Breast epithelium (tissue), 4 donors: ENCODE measurements around the gene ZNRF3. TPM values are rescaled to one million over a fixed set of nuclear protein-coding genes. Genes with fewer than 3 reads are reported as not detected.
A peak's percentile ranks its signal among the peaks of the same experiment; 100 is the strongest.
"Not testable (repeated sequence)": the region's sequence is repeated elsewhere in the genome, so short reads cannot be mapped to it uniquely, and the experiment has no call there.

ENCODE experiments used
- DNase-seq, 2 donors: peaks; one replicate each; pipeline ENCODE4 v3.0.0-alpha.2; 2019; ENCODE audit warnings: low spot score in 2 of 2
- H3K27ac ChIP-seq, 2 donors: fragments of 200-600 bp; sonication (generic) in 1 of 2; one replicate each; pipeline ENCODE4 v1.5.1; 2016 to 2019; ENCODE audit warnings: mild to moderate bottlenecking in 1 of 2
- H3K27me3 ChIP-seq, 2 donors: fragments of 200-600 bp; sonication (generic) in 1 of 2; one replicate each; pipeline versions ENCODE4 v1.5.1 to v1.6.0; 2017 to 2019; ENCODE audit warnings: control low read depth in 1 of 2, mild to moderate bottlenecking in 1 of 2
- H3K36me3 ChIP-seq: fragments of 200-600 bp; one replicate; pipeline ENCODE4 v1.5.1; 2019
- H3K4me1 ChIP-seq, 2 donors: fragments of 200-600 bp; sonication (generic); one replicate each; pipeline ENCODE4 v1.5.1; 2016 to 2019; ENCODE audit warnings: control low read depth in 1 of 2
- H3K4me3 ChIP-seq, 3 donors: fragments of 200-600 bp; sonication (generic); 1 replicate in 2 of 3; 2 replicates in 1 of 3; pipeline ENCODE4 v1.5.1; 2016 to 2019; ENCODE audit warnings: mild to moderate bottlenecking in 3 of 3, moderate library complexity in 2 of 3
- H3K9me3 ChIP-seq, 2 donors: fragments of 200-600 bp; sonication (generic) in 1 of 2; one replicate each; pipeline ENCODE4 v1.5.1; 2016 to 2019; ENCODE audit warnings: control low read depth in 1 of 2
- POLR2A ChIP-seq: fragments of 450-650 bp; IDR thresholded peaks from one replicate; pipeline ENCODE4 v1.6.1; 2016; ENCODE audit warnings: antibody characterized with exemption, mild to moderate bottlenecking, moderate library complexity
- POLR2AphosphoS5 ChIP-seq, 3 donors: sonication (generic); formaldehyde crosslinking; IDR thresholded peaks; one replicate each; pipeline ENCODE4 v1.6.1; 2017; ENCODE audit warnings: antibody characterized with exemption in 3 of 3
- intact Hi-C: fragments of 100-400 bp; cut with DNase I; formaldehyde crosslinking; loops from one replicate; pipeline ENCODE4 v1.15.1; 2023; ENCODE audit warnings: low total_unique reads
- total RNA-seq, 3 donors: library from RNA; depleted of rRNA; stranded (reverse); fragments of >200 nt; gene quantifications; one replicate each; pipeline ENCODE4 v1.1.0, GENCODE V29; 2016
- TF ChIP-seq, protein P1 (sequence below), 3 donors: fragments of 450-650 bp; IDR thresholded peaks; one replicate each; pipeline ENCODE4 v1.5.1; 2016 to 2017; ENCODE audit warnings: antibody characterized with exemption in 3 of 3, mild to moderate bottlenecking in 3 of 3, moderate library complexity in 3 of 3

Gene ZNRF3
- total RNA-seq, 3 donors from 2014 or later = 6.9 to 7.9 (median 6.9) TPM

- Histone ChIP-seq H3K36me3 (no peaks in the 10 kb centered on the region), H3K4me3 (no peak overlapping the region), H3K9me3 (peaks cover 0 to 12% of the 10 kb centered on the region in 2 donors), H3K27me3 (no peaks in the 10 kb centered on the region), H3K4me1 (no peaks in the 10 kb centered on the region), H3K27ac (no peak overlapping the region)
- intact Hi-C loops = no loop called here
- no peak for DNase-seq
- TF ChIP-seq, protein P1, sequence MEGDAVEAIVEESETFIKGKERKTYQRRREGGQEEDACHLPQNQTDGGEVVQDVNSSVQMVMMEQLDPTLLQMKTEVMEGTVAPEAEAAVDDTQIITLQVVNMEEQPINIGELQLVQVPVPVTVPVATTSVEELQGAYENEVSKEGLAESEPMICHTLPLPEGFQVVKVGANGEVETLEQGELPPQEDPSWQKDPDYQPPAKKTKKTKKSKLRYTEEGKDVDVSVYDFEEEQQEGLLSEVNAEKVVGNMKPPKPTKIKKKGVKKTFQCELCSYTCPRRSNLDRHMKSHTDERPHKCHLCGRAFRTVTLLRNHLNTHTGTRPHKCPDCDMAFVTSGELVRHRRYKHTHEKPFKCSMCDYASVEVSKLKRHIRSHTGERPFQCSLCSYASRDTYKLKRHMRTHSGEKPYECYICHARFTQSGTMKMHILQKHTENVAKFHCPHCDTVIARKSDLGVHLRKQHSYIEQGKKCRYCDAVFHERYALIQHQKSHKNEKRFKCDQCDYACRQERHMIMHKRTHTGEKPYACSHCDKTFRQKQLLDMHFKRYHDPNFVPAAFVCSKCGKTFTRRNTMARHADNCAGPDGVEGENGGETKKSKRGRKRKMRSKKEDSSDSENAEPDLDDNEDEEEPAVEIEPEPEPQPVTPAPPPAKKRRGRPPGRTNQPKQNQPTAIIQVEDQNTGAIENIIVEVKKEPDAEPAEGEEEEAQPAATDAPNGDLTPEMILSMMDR (IDR thresholded peaks at IDR 0.05) = no peak
Observed at GRCh38 chr22:28843633-28844032, 39.7 kb upstream of the ZNRF3 start.

- H3K4me3 ChIP-seq, DNase-seq, intact Hi-C loops: not testable (repeated sequence)
Observed at GRCh38 chr22:28844277-28844676, 39.1 kb upstream of the ZNRF3 start.

DNA sequence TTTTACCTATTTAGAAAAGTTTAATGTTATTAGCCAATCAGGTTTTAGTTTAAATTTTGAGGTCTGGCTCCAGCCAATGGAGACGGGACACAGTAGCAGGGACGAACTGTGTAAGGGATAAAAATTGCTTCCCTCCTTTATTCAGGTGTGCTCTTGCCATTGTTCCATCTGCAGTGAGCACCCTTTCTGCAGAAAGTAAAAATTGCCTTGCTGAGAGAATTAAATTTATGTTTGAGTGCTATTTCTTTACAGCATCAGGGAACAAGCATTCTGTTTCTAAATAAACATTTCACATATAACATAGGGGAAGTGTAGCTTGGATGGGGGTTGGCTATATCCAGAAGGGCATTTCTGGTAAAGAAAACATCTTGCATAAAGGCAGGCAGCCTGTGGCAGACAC, 36.4 kb upstream of the ZNRF3 start:
- no peak overlapping the region for H3K4me3 ChIP-seq

More at GRCh38 chr22:28844277-28844676, 39.1 kb upstream of the ZNRF3 start:
- H3K27me3 ChIP-seq, H3K4me1 ChIP-seq, H3K36me3 ChIP-seq, H3K27ac ChIP-seq: not testable (repeated sequence)
- peaks cover 0 to 12% of the 10 kb centered on the region in 2 donors for H3K9me3 ChIP-seq

GRCh38 chr22:28855355-28856094, 27.8 kb upstream of the ZNRF3 start:
- Histone ChIP-seq H3K4me3 (no peak overlapping the region), H3K27ac (no peak overlapping the region), H3K9me3 (no peaks in the 10 kb centered on the region), H3K4me1 (no peaks in the 10 kb centered on the region), H3K27me3 (no peaks in the 10 kb centered on the region), H3K36me3 (no peaks in the 10 kb centered on the region)
- DNase-seq = peak in 1 of 2 donors; percentile 37
- intact Hi-C loops = loop anchor here (10.0 kb wide), 1 partner anchor 189 kb away; no protein-coding TSS in a partner anchor
- TF ChIP-seq POLR2AphosphoS5 (IDR thresholded peaks at IDR 0.05) (peak in 1 of 3 donors; percentile 18), POLR2A (no peak)
- TF ChIP-seq, protein P1 (IDR thresholded peaks at IDR 0.05) = peak; percentile 90 to 98 (median 94)

More for the DNA sequence above, 36.4 kb upstream of the ZNRF3 start:
- intact Hi-C loops = no loop called here
- no peak for TF ChIP-seq POLR2A
- no peak for TF ChIP-seq POLR2AphosphoS5 (IDR thresholded peaks at IDR 0.05)
- TF ChIP-seq, protein P1 (IDR thresholded peaks at IDR 0.05) = no peak
- no peaks in the 10 kb centered on the region for H3K4me1 ChIP-seq
- peaks cover 0 to 12% of the 10 kb centered on the region in 2 donors for H3K9me3 ChIP-seq
- no peak overlapping the region for H3K27ac ChIP-seq
- H3K36me3 ChIP-seq = no peaks in the 10 kb centered on the region
- no peaks in the 10 kb centered on the region for H3K27me3 ChIP-seq
- DNase-seq = no peak

DNA sequence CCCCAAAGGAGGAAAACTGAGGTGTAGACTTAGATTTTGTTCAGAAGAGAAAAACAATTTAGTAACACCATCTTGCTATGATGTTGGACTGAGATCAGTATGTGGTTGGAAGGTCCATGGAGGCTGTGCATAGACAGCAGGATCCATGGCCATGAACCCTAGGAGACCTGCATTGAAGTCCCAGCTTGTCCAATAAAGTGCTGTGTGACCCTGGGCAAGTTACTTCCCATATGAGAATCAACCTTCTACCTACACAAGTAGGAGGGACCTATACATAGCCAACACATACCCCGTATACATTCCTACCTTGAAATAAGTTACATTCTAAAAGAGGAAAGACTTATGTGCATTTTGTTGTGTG, 27.3 kb upstream of the ZNRF3 start:
- no peak for DNase-seq
- intact Hi-C loops = loop anchor here (10.0 kb wide), 1 partner anchor 189 kb away; no protein-coding TSS in a partner anchor
- TF ChIP-seq POLR2AphosphoS5 (IDR thresholded peaks at IDR 0.05) (no peak), POLR2A (no peak)
- TF ChIP-seq, protein P1 (IDR thresholded peaks at IDR 0.05) = no peak
- Histone ChIP-seq H3K4me1 (no peaks in the 10 kb centered on the region), H3K4me3 (no peak overlapping the region), H3K27me3 (no peaks in the 10 kb centered on the region), H3K36me3 (no peaks in the 10 kb centered on the region), H3K27ac (no peak overlapping the region), H3K9me3 (no peaks in the 10 kb centered on the region)
